RCC 7860 (cell line): Measurements from ENCODE around the gene PEX12.
A peak's percentile ranks its signal among the peaks of the same experiment; 100 is the strongest.
"Not testable (repeated sequence)": the region's sequence is repeated elsewhere in the genome, so short reads cannot be mapped to it uniquely, and the experiment has no call there.

Source experiments
- DNase-seq: peaks from one replicate; pipeline ENCODE4 v3.0.0-alpha.2; 2015; ENCODE audit warnings: low spot score
- FAIRE-seq: peaks from 2 replicates; lab custom pipeline; 2012; peaks lifted over from hg19 to GRCh38; lab: Jason Lieb, UNC

PEX12 gene

GRCh38 chr17:35578197-35578928 is at the start of gene PEX12:
TSS of gene PEX12 (minus strand) at chr17:35578571. CDS start at chr17:35578021, 550 bp downstream.
- FAIRE-seq = peak; percentile 75
- peak; percentile 76 for DNase-seq

GRCh38 chr17:35627417-35627816 is 49.0 kb upstream of the PEX12 start:
- FAIRE-seq (no peak), DNase-seq (no peak)

- FAIRE-seq (no peak), DNase-seq (no peak)
These were observed 43.4 kb upstream of the PEX12 start for GRCh38 chr17:35621768-35622167.

- DNase-seq (no peak), FAIRE-seq (no peak)
These were observed 40.3 kb upstream of the PEX12 start for GRCh38 chr17:35618628-35619027.

- no peak for DNase-seq
- FAIRE-seq = no peak
These were observed 39.1 kb upstream of the PEX12 start for GRCh38 chr17:35617505-35617904.

- FAIRE-seq = no peak
- DNase-seq = no peak
These were observed 38.2 kb upstream of the PEX12 start for GRCh38 chr17:35616536-35616935.

GRCh38 chr17:35614810-35615209 is 36.4 kb upstream of the PEX12 start:
- DNase-seq = no peak
- no peak for FAIRE-seq

GRCh38 chr17:35612924-35613521 is 34.7 kb upstream of the PEX12 start:
- DNase-seq (peak; percentile 17), FAIRE-seq (peak; percentile 72)

- not testable (repeated sequence) for FAIRE-seq, DNase-seq
These were observed 32.4 kb upstream of the PEX12 start for GRCh38 chr17:35610746-35611145.

- no peak for FAIRE-seq
- DNase-seq = no peak
These were observed 31.5 kb upstream of the PEX12 start for GRCh38 chr17:35609831-35610230.

GRCh38 chr17:35607239-35607847 is 29.0 kb upstream of the PEX12 start:
- no peak for DNase-seq
- FAIRE-seq = no peak

- DNase-seq = no peak
- FAIRE-seq = no peak
These were observed 27.3 kb upstream of the PEX12 start for GRCh38 chr17:35605678-35606077.

GRCh38 chr17:35603674-35604073 is 25.3 kb upstream of the PEX12 start:
- FAIRE-seq = no peak
- DNase-seq = no peak

- DNase-seq (no peak), FAIRE-seq (no peak)
These were observed 19.2 kb upstream of the PEX12 start for GRCh38 chr17:35597604-35598003.

GRCh38 chr17:35596530-35597233 is 18.3 kb upstream of the PEX12 start:
- FAIRE-seq (no peak), DNase-seq (no peak)

- DNase-seq (no peak), FAIRE-seq (no peak)
These were observed 17.7 kb upstream of the PEX12 start for GRCh38 chr17:35596072-35596471.

- peak; percentile 75 for DNase-seq
These were observed 10.0 kb upstream of the PEX12 start for GRCh38 chr17:35588196-35588920.

GRCh38 chr17:35587074-35587961 is 8.9 kb upstream of the PEX12 start, which contains the start of gene AP2B1:
TSS of gene AP2B1 (plus strand) at chr17:35587322. CDS start at chr17:35594031, 6,709 bp downstream.
- DNase-seq = peak; percentile 83
- peak; percentile 49 for FAIRE-seq

More at GRCh38 chr17:35588196-35588920, 10.0 kb upstream of the PEX12 start:
- FAIRE-seq = peak; percentile 85

- DNase-seq (no peak), FAIRE-seq (no peak)
These were observed 8.2 kb upstream of the PEX12 start for GRCh38 chr17:35586569-35587073.
